Activated CD4-positive, alpha-beta T cell treated with anti-CD3 and anti-CD28 coated beads, Interleukin-2, amount 50 U/mL, for 1 hour (primary cell): ENCODE results near the gene GATA2.

ENCODE experiments used
- DNase-seq: peaks from one replicate; pipeline ENCODE4 v3.0.0-alpha.2; 2020

GATA2 gene

DNA sequence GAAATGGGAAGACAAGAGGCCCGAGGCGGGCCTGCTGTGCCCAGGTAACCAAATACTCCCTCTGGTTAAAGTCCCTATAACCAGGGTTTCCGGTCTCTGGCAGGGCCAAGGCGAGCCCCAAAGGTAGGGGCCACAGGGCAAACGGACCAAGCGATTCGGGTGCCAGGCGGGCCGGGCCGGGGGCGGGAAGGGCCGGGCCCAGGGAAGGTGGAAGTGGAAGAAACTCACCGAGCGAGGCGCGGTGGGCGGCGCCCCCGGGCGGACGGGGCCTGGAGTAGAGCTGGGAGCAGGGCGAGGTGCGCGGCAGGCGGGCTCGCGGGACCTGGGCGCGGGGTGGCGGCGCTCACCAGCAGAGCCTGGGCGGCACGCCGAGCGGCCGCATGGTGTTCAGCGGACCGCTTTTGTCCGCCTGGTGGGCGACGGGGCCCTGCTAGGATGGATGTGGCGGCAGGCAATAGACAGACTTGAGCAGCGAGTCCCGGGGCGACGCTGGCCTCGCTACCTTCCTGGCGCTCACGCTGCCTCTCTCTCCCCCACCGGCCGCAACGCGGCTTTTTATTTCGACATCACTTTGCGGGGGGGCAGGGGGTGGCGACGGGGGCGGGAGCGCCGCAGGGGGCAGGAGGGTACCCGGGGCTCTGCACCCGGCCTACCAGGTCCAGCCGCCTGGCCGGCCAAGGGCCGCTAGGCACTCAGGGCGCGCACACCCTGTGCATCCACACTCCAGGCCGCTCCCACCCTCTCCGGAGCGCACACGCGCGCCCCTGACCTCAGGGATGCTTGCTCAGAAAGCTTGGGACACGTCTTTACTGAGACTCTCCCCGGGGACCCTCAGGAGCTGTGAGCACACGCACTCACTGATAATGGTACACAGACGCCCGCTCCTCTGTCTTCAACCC lies at the start of gene GATA2:
Gene GATA2, minus strand, starts transcription at position 531 of the 899 bp plus-strand sequence. CDS start 6,170 bp downstream, outside the sequence.
- DNase-seq = no peak

DNA sequence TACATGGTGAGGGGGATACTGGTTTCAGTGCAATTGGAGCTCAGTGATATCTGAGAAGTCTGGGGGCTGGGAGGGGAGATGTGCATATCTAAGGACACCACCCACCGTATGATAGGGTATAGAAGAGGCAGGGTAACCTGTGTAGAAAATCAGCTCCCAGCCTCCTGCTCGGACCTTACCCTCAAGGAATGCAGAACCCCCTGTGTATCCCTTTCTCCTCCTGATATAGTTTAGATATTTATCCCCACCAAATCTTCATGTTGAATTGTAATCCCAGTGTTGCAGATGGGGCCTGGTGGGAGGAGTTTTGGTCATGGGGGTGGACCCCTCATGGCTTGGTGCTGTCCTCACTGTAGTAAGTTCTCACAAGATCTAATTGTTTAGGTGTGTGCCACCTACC lies 48.2 kb upstream of the GATA2 start:
- no peak for DNase-seq

DNA sequence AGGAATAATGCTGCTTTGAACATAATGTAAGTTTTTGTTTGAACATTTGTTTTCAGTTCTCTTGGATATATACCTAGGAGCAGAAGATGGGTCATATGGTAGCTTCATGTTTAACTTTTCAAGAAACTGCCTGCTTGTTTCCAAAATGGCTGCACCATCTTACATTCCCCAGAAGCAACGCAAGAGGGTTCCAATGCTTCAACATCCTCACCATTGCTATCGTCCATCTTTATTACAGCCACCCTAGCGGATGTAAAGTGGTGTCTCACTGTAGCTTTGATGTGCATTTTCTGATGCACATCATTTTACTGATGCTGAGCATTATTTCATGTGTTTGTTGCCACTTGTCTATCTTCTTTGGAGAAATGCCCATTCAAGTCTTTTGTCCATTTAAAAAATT lies 46.4 kb upstream of the GATA2 start:
- no peak for DNase-seq

DNA sequence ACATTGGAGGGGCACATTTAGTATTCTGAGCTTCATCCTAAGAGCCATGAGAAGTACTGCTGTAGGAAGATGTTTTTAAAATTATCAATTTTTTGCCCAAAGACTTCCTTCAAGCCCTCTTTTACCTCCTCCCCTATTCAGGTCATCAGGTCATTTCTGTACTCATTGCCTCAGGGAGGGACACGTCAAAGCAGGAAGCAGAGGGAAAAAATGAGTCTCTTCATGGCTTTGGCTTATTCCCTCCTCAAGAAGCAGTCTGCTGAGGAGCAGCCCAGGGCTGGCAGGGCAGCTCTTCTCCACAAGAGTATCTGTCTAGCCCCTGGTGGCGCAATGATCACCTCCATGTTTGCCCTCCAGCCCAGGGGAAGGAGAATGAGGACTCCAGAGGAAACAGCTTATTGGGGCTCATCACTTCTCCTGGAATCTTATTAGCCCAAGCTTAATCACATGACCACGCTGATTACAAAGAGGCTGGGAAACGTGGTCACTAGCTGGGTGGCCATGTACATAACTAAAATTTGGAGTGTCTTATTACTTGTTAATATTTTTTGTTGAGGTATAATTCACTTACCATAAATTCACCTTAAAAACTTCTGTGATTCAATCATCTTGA lies 44.2 kb upstream of the GATA2 start:
- no peak for DNase-seq

DNA sequence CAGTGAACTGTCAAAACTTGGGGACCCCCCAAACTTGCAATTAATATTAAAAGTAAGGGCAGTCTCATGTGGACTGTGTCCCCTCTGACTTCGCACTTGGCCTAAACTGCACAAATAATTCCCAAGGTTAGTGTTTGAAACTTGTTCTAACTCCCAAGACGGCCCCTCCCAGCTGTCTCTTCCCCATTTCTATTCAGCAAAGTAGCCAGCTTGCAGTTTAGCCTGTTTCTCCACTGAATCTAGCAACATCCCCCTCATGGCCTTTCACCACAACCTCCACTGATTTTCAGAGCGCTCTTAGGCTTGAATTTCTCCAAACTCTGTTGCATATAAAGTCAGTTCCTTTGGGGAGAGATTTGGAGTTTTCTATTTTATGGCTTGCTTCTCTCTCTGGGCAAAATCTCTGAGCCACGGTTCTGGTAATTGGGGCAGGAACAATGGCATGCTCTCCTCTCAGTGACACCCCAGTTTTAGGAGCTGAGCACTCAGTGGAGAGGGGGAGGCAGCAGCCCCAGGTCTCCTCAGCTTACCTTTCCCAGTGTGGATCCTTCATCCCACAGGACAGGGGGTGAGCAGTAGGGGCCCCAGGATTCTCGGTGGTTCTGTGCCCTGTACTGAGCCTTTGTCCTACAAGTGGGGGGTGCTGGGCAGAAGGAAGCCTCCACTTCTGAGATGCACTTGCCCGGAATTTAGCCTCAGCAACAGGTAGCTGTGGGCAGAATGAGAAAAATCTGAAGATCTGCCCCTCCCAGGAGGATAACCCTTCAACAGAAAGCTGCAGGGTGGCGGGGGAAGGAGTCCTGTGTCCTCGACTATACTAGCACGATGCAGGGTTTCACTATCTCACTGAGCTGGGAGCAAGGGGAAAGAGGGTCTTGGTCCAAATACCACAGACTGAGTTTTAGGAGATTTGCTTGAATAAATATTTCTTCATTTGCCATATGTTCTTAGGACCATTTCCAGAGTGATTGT lies 39.3 kb upstream of the GATA2 start:
- no peak for DNase-seq

DNA sequence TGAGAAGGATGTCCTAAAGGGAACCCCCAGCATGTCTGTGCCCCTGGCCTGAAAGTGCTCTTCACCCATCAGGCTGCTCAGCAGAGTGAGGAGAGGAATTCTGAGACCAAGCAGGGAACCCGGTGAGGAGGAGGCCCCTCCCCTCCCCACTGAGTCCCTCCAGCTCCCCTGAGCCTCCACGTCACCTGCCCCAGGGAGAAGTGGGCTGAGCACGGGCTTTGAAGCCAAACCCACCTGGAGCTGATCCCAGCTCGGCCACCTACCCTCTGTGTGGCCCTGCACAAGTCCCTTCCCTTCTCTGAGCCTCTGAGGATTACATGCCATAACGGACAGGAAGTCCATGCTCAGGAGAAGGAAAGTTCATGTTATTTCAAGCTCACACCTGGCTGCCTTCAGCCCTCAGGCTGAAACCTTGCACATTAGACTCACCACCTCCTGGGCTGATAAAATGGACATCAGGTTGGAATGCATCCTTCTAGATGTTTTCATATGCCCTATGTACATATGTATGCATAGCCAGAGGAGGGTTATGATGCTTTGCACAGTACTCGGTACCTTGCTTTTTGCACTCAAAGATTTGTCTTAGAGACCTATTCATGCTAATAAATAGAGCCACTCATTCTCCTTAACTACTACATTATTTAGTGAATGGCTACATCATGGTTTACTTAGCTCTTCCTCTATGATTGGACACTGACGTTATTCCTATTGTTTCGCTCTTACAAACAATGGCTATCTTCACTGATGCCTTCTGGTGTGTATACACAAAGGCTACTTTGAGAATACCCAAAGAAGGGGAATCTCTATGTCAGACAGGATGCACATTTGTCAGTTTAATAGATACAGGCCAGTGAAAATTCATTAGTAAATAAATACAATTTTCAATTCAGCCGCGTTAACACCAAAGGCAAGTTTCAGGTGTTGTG lies 31.6 kb upstream of the GATA2 start:
- DNase-seq = no peak

DNA sequence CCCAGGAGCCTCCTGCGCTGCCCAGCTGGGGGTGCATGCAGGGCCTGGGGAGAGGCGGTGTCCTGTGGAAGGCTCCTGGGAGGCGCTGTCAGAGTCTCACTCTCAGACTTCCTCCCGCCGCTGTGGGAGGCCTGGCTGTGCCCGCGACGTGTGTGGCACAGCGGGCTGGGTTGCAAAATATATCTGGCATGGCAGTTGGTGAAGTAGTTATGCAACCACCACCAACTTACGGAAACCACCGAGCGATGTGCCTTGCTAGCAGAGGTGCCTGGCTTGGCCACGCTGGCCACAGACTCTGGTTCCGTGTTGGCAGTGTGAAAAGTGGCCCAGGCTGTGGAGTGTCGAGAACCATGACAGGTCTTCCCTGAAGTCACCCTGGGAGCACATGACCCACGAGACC lies 30.6 kb upstream of the GATA2 start:
- DNase-seq = no peak

DNA sequence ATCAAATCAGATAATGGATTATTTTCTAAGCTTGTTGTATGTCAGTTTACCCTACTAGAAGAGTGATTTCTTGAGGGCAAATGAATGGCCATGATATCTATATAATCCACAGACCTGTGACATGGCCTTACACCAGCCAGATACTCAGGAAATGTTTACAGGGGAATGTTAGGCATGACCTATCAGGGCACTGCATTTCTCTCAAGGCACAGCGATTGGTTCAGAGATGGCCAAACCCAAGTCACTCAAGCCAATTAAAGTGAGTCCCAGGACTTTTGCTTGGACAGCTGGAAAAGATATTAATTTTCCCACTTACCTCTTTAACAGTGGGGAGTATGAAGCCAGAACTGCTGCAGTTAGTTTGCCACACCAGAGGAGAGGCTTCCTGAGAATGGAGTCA lies 28.7 kb upstream of the GATA2 start:
- DNase-seq = no peak

DNA sequence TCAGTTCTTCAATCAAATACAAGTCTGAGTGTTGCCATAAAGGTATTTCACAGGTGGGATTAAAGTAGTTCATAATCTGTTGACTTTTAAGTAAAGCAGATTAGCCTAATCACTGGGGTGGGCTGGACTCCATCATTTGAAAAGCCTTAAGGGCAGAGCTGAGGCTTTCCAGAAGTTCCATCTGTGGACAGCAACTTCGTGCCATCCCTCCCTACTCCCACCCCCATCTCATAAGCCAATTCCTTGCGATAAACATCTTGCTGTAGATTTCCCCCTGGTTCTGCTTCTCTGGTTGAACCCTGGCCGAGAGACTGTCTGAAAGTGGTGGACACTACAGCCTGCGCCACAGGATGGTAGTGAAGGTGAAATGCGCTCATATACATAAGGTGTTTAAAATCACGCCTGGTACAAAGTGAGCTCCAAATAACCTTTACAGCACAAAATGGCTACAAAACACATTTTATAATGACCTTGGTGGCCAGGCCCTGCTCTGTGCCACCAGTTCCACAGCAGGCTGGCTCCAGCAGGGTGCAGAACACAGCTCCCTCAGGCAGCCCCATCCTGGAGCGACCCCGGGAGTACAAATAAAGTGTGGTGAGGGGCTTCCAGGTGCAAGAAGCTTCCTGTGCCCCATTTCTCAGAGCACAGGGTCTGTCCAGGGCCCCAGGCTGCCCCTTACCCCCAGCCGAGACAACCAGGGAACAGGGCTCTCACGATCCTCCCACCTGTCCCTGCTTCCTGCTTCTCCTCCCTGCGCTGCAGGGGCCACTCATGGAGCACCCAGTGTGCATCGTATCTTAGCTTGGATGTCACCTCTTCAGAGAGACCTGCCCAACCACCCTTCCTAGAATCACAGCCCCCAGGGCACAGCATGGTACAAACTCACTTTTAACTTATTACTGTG lies 25.8 kb upstream of the GATA2 start:
- no peak for DNase-seq

DNA sequence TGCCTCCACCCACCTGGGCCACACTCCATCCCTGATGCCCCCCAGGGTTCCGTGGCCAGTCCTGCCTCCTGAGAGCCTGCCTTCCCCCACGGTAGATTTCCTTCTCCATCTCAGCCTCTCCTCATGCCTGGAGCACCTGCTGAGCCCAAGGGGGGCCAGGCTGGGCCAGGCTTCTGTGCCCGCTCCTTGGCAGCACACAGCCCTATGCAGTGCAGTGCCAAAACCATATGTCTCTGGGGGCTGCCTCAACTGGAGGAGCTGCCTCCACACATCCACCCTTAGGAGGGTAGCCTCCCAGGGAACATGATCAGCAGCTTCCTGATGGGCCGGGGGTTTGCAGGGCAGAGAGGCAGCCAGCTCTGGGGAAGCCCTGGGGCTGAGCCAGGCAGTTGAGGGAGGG lies 24.6 kb upstream of the GATA2 start:
- no peak for DNase-seq

DNA sequence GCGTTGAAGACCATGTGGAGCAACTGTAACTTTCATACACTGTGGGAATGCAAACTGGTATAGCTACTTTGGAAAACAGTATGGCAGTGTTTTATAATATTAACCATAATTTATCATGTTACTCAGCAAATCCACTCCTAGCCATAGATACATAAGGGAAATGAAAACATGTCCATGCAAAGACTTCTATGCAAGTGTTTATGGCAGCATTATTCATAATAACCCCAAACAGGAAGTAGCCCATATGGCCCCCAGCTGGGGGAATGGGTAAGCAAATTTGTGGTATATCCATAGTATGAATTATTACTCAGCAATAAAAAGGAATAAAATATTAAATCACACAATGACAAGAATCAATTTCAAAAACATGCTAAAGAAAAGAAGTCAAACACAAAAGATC lies 23.0 kb upstream of the GATA2 start:
- no peak for DNase-seq

DNA sequence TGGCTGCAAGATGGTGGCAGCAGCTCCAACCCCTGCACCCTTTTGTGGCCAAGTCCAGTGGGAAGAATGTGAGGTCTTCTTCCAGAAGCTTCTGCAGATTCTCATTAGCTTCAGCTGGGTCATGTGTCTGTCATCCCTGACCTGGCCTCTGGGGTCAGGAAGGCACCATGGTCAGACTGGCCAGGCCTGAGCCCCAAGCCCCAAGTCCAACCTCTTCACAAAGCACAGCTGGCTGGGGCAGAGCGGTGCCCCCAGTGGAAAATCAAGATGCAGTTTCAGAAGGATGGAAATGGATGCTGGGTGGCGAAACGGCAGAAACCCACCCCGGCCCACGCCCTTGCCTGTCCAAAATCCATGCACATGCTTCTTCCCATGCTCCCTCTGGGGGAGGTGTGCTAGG lies 15.9 kb upstream of the GATA2 start:
- no peak for DNase-seq

DNA sequence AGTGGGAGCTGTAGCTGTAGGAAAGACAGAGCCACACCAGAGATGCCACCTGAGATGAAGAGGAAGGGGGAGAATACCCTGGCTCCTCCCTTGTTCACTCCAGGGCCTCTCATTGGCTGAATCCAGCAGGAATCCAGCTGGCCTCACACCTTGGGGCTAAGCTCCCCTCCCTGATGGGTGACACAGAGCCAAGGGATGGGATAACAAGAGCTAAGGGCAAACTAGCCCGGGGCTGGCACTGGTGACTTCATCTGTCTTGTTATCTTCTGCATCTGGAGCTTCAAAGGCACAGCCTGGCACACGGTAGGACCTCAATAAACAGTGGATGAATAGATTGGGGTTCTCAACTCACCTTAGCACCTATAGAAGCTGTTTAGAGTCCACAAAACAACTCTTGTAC lies 13.8 kb upstream of the GATA2 start:
- no peak for DNase-seq

DNA sequence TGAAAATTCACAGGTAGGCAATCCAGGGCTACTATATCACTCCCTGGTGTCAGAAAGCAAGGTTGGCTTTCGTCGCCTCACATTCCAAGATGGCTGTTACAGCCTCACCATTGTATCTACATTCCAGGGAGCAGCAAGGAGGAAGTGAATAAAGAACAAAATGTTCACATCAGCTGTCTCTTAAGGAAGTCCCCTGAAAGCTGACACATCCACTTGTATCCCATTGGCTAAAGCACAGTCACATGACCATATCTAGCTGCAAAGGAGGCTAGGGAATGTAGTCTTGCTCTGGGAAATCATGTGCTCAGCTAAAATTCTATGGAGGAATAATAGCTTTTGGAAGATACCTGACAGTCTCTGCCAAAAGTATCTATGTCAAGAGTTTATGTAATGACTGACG lies 12.8 kb upstream of the GATA2 start:
- no peak for DNase-seq

DNA sequence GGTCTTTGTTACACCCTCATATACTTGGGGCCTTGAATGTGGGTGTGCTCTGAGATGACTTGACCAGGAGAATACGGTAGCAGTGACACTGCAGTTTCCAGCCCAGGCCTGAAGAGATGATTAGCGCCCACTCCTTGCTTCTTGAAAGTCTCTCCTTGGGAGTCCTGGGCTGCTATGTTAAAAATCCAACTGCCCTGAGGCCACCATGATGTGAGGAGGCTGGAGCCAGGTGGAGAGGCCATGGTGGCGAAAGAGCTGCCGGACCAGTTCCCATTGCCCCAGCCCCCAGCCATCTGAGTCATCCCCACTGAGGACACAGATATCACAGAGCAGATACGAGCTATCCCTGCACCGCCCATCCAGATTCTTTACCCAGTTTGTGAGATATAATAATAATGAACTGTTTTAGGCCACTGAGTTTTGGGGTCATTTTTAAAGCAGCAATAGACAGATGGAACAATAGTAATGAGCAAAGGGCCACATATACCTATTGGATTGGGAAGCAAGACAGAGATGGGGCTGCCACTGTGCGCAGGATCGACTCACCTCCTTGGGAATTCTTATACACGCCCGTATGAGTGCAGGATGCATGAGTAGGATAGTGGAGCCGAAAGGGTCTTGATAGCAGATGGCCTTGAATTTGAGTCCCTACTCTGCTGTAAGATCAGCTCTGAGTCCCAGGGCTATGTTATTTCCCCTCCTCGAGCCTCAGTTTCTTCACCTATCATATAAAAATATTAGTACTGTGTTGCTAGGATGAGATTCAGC lies 12.1 kb upstream of the GATA2 start:
- no peak for DNase-seq

DNA sequence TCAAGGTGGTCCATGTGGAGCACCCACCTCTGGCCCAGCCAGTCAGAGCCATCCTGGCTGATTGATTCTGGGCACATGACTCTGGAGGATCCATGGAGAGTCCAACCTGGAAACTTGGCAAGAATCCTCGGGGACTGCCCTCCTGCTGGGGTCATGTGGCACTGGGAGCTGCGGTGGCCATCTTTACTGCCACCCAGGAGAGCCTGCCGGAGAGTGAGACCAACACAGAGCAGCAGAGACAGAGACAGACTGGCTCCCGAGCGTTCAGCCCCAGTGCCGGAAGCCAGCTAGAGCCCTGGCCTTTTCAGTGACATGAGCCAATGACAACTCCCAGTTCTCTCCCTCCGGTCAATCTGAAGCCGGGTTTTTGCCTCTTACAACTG lies 11.5 kb upstream of the GATA2 start:
- no peak for DNase-seq

DNA sequence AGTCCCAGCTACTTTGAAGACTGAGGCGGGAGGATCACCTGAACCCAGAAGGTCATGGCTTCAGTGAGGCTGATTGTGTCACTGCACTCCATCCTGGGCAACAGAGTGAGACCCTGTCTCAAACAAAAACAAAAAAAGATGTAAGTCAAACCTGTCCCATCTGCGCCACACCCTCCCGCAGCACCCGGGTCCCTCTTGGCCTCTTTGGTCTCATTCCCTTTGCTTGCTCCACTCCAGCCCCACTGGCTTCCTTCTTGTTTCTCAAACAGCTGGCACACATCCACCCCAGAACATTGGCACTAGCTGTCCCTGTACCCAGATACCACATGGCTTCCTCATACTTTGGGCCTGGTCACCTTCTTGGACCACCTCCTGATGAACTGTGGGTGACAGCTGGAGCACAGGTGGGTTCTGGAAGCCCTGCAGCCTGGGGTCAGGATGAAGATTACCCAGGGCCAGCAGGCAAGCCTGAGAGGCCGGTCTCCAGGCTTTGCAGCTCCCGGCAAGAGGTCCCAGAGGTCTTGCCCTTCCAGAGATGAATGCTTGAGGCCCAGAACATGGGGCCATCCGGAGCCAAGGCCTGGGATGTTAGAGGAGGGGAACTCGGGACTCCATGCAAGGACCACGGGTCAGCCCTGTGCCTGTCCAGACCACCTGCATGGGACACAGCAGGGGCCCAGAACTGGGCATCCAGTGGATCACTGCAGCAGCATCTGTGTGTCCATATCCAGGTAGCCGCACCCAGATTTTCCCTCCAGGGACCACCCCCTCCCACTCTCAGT lies 10.9 kb upstream of the GATA2 start:
- no peak for DNase-seq

DNA sequence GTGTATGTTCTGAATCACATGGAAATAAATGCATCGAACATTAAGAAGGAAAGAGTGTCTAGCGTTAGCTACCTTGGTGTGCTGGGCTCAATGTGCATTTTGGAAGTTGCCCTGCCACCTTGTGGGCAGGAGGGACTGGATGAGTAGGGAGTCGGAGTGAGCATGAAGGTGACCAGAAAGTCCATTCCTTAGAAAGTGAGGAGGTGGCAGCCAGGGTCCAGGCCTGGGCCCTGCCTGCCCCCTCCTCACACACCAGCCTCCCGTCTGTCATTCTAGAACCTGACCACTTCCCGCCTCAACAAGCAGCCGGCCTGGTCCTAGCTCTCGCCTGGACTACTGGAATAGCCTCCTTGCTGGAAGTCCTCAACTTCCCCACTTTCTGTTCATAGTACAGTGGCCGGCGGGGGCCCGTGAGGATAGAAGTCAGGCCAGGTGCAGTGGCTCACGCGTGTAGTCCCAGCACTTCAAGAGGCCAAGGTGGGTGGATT lies 10.2 kb upstream of the GATA2 start:
- no peak for DNase-seq

DNA sequence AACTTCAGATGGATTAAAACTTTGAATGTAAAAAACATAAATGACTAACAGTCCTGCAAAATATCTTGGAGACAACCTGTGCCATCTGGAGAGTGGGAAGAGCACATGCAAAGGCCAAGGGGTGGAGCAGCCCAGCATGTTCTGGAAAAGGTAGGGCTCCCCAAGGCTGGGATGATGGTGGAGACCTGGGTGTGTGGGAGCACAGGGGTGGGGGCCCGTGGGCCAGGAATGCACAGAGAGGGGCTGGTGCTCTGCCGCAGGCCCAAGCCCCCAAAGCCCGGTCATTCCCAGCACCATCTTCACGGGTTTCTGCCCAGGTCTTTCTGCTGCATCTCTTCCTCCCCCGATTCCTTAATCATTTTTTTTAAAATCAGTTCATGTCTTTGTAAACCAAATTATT lies 9.7 kb upstream of the GATA2 start:
- no peak for DNase-seq
